ENCODE measurements around the gene PDE4C. TPM values are rescaled to one million over a fixed set of nuclear protein-coding genes. Genes with fewer than 3 reads are reported as not detected.
A peak's percentile ranks its signal among the peaks of the same experiment; 100 is the strongest.
"Not testable (repeated sequence)": the region's sequence is repeated elsewhere in the genome, so short reads cannot be mapped to it uniquely, and the experiment has no call there.

The PDE4C gene
- total and polyA plus RNA-seq, 9 of the 15 experiments (the other 6 are each of a cell fraction or from before 2014, with no cell fraction given): 0.04 to 0.91 (median 0.20) TPM; not detected in 1

DNA sequence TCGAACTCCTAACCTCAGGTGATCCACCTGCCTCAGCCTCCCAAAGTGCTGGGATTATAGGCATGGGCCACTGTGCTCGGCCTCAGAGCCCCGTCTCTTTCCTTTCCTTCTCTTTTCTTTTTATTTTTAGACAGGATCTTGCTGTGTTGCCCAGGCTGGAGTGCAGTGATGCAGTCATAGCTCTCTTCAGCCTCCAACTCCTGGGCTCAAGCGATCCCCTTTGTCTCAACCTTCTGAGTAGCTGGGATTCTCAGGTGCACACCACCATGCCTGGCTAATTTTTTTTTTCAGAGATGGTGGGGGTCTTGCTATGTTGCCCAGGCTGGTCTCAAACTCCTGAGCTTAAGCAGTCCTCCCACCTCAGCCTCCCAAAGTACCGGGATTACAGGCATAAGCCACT, 16.3 kb downstream of the PDE4C start:
- H3K4me2 ChIP-seq (ENCODE audit: insufficient read depth, low read length); FAIRE-seq; H3K9ac ChIP-seq (ENCODE audit: insufficient read depth in 1 of 2, low read depth in 2 of 2, low read length in 2 of 2); DNase-seq (ENCODE audit: extremely low read depth in 1 of 4, low spot score in 3 of 4); H3K27me3 ChIP-seq (ENCODE audit: control insufficient read depth in 2 of 2, insufficient read depth in 2 of 2, low read length in 2 of 2); H3K79me2 ChIP-seq (ENCODE audit: control insufficient read depth, insufficient read depth, low read length); H3K27ac ChIP-seq (ENCODE audit: extremely low read depth, low read depth, low read length); POLR2A ChIA-PET; BruUV-seq (replicated peaks); ATAC-seq; H3K4me3 ChIP-seq; H3K9me1 ChIP-seq (ENCODE audit: control insufficient read depth, insufficient read depth, low read length); H4K20me1 ChIP-seq (replicated peaks; ENCODE audit: control insufficient read depth, insufficient read depth, low read length); H3K36me3 ChIP-seq (ENCODE audit: control insufficient read depth, insufficient read depth, low read length); H3K9me3 ChIP-seq (replicated peaks; ENCODE audit: control insufficient read depth, insufficient read depth, low read depth, low read length); H2AFZ ChIP-seq (ENCODE audit: low read depth, low read length): not testable (repeated sequence)
- peaks cover 9 to 30% of the 10 kb centered on the region in 2 experiments; a peak in 4 of 5 replicates for H3K4me1 ChIP-seq (replicated peaks in 1 of 2; ENCODE audit: control insufficient read depth in 2 of 2, insufficient read depth in 2 of 2, low read length in 2 of 2)
- 41% methylated on average over 4 of the region's 5 CpGs for WGBS (ENCODE audit: insufficient coverage, low coverage, missing lambda C conversion rate)
- CTCF ChIA-PET (ENCODE audit: low intra/inter-chr PET ratio): interaction anchor here (0.6 to 3.8 kb wide), 2 partner anchors 9 to 41 kb away, joined by 3 to 55 read pairs; no protein-coding TSS in a partner anchor
- in situ Hi-C loops (cut with MboI): loop anchor here (5.0 kb wide), 2 partner anchors 42 to 192 kb away; no protein-coding TSS in a partner anchor
- intact Hi-C loops (cut with micrococcal nuclease): loop anchor here (5.0 kb wide), 1 partner anchor 117 kb away; no protein-coding TSS in a partner anchor
- TF ChIP-seq ZNF121 (CRISPR knock-in tag; conservative IDR thresholded peaks at IDR 0.05): peak; percentile 95
- peak in 1 of 2 experiments; percentile 9; a peak in 1 of 4 replicates for TF ChIP-seq KDM1A (IDR thresholded peaks at IDR 0.05)

DNA sequence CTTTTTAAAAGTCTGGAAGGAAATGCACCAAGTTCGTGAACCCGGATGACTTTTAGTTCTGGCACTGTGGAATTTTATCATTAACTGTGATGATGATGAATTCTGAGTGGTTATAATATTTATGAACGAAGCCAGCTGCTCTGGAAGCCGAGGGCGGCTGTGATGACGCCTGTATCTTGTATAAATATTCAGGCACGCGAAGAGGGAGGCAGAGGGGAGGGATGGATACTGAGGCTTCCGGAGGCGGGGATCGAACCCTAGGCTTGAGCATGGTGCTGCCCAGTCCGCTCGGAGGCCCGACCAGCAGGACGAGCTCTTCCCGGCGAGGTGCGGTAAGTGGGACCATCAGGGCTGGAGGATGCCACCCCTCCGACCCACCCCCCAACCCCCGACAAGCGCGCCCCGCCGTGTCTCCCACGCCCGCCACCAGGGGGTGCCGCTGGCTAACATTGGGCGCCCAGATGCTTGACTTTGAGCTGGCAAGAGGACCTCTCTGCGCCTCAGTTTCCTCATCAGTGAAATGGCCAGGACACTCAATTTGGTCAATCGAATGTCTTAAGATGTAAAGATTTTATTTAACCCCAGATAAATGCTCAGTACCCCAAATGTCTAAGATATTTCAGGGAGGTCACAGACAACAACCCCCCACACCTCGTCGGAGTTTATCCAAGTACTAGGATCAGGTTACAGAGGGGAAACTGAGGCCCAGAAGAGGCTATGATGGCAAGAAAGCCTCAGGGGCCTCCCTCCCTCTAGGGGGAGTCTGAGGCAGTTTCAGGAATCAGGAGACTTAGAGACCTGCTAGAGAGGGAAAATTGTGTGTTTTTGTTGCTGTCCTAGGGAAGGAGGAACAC, 17.9 kb downstream of the PDE4C start:
- no peaks in the 10 kb centered on the region; the same call in 1 of the 2 replicates for H4K20me1 ChIP-seq (replicated peaks; ENCODE audit: control insufficient read depth, insufficient read depth, low read length)
- H3K9me3 ChIP-seq (replicated peaks; ENCODE audit: control insufficient read depth, insufficient read depth, low read depth, low read length): no peaks in the 10 kb centered on the region
- POLR2A ChIA-PET: interaction anchor here (0.5 to 1.1 kb wide), 5 partner anchors 16 to 177 kb away, joined by 3 to 4 read pairs (median 3); partner anchors contain the start of gene GDF15
- DNase-seq (ENCODE audit: extremely low read depth in 1 of 4, low spot score in 3 of 4): peak; percentile 67 to 74 (median 72)
- peaks cover 10 to 37% of the 10 kb centered on the region in 2 experiments; a peak in 4 of 5 replicates for H3K4me1 ChIP-seq (replicated peaks in 1 of 2; ENCODE audit: control insufficient read depth in 2 of 2, insufficient read depth in 2 of 2, low read length in 2 of 2)
- no peaks in the 10 kb centered on the region for H3K36me3 ChIP-seq (ENCODE audit: control insufficient read depth, insufficient read depth, low read length)
- intact Hi-C loops (cut with micrococcal nuclease) (loop anchor here (1.0 to 5.0 kb wide), 2 partner anchors 43 to 119 kb away; no protein-coding TSS in a partner anchor), in situ Hi-C loops (cut with MboI) (loop anchor here (5.0 kb wide), 1 partner anchor 44 kb away; no protein-coding TSS in a partner anchor)
- H3K4me3 ChIP-seq: no peak overlapping the region
- peak; percentile 81 for FAIRE-seq
- peaks cover 11% of the 10 kb centered on the region for H3K79me2 ChIP-seq (ENCODE audit: control insufficient read depth, insufficient read depth, low read length)
- 15% methylated on average over 24 of the region's 32 CpGs for WGBS (ENCODE audit: insufficient coverage, low coverage, missing lambda C conversion rate)
- no TSS peak for BruUV-seq (replicated peaks)
- no peak overlapping the region for H3K27ac ChIP-seq (ENCODE audit: extremely low read depth, low read depth, low read length)
- no peaks in the 10 kb centered on the region; a peak in 1 of 5 replicates for H3K27me3 ChIP-seq (ENCODE audit: control insufficient read depth in 2 of 2, insufficient read depth in 2 of 2, low read length in 2 of 2)
- CTCF ChIA-PET (ENCODE audit: low intra/inter-chr PET ratio): interaction anchor here (1.0 to 3.8 kb wide), 4 partner anchors 43 to 210 kb away, joined by 3 to 55 read pairs (median 6); partner anchors contain the start of gene SSBP4
- H3K9ac ChIP-seq (ENCODE audit: insufficient read depth in 1 of 2, low read depth in 2 of 2, low read length in 2 of 2): peak overlapping the region in 1 of 2 experiments; percentile 75; a peak in 1 of 4 replicates
- no peaks in the 10 kb centered on the region for H3K9me1 ChIP-seq (ENCODE audit: control insufficient read depth, insufficient read depth, low read length)
- no peak for ATAC-seq
- H3K4me2 ChIP-seq (ENCODE audit: insufficient read depth, low read length): peak overlapping the region; percentile 25
- peak overlapping the region; percentile 56 for H2AFZ ChIP-seq (ENCODE audit: low read depth, low read length)
- 0 out of 2 replicates have a peak, but pooled peaks have one; percentile 76 for TF ChIP-seq ADNP (tag; IDR thresholded peaks at IDR 0.05)
- TF ChIP-seq SMAD2 (IDR thresholded peaks at IDR 0.05; ENCODE audit: low read depth, low read length): no peak
- peak; percentile 84 for TF ChIP-seq SMC3 (conservative IDR thresholded peaks at IDR 0.05; ENCODE audit: insufficient read depth, low read depth, low read length)
- 0 out of 2 replicates have a peak, but pooled peaks have one; percentile 16 for TF ChIP-seq NCOA1 (IDR thresholded peaks at IDR 0.05; ENCODE audit: low read depth)
- TF ChIP-seq CC2D1A (IDR thresholded peaks at IDR 0.05): peak; percentile 76; the same call in 1 of the 2 replicates
- peak in 1 of 2 experiments; percentile 57; a peak in 1 of 4 replicates for TF ChIP-seq KDM1A (IDR thresholded peaks at IDR 0.05)
- TF ChIP-seq HDAC2 (IDR thresholded peaks at IDR 0.05): no peak
- 0 out of 2 replicates have a peak, but pooled peaks have one; percentile 49 for TF ChIP-seq CBX1 (IDR thresholded peaks at IDR 0.05; ENCODE audit: low read depth)
- 0 out of 2 replicates have a peak, but pooled peaks have one; percentile 44 for TF ChIP-seq ZNF3 (CRISPR knock-in tag; IDR thresholded peaks at IDR 0.05)
- TF ChIP-seq, protein P1, sequence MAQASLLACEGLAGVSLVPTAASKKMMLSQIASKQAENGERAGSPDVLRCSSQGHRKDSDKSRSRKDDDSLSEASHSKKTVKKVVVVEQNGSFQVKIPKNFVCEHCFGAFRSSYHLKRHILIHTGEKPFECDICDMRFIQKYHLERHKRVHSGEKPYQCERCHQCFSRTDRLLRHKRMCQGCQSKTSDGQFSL (CRISPR knock-in tag; IDR thresholded peaks at IDR 0.05): no peak; the same call in 1 of the 2 replicates
- TF ChIP-seq, protein P1 (tag; IDR thresholded peaks at IDR 0.05): 0 out of 4 replicates have a peak, but pooled peaks of 1 of the 2 experiments have one; percentile 38
- 0 out of 2 replicates have a peak, but pooled peaks have one; percentile 47 for TF ChIP-seq XRCC5 (IDR thresholded peaks at IDR 0.05; ENCODE audit: low read depth, low read length)
